Activated B cell treated with CpG ODN at 0.5 μM for 24 hours (primary cell): ENCODE measurements around the gene ITSN2. TPM values are rescaled to one million over a fixed set of nuclear protein-coding genes. Genes with fewer than 3 reads are reported as not detected.
"Not testable (repeated sequence)": the region's sequence is repeated elsewhere in the genome, so short reads cannot be mapped to it uniquely, and the experiment has no call there.

Experiments used
- ATAC-seq: fragments of 200-7000 bp; cut with Tn5 transposase; one replicate; pipeline ENCODE4 v1.10.0; 2021; ENCODE audit warnings: low read depth, mild to moderate bottlenecking, moderate library complexity
- CTCF ChIA-PET: fragments of 350-600 bp; sonication (Branson Sonifier 250); formaldehyde crosslinking; loops from one replicate; lab custom pipeline; 2021; ENCODE audit warnings: antibody characterized with exemption; lab: Charles Lee
- POLR2A ChIA-PET: fragments of 350-600 bp; sonication (Branson Sonifier 250); formaldehyde crosslinking; loops from one replicate; lab custom pipeline; 2021; ENCODE audit warnings: antibody characterized with exemption; lab: Charles Lee
- DNase-seq: peaks from one replicate; pipeline ENCODE4 v3.0.0; 2022
- H3K27ac Mint-ChIP-seq: one replicate; pipeline ENCODE4 v1.8.0; 2020; ENCODE audit warnings: mixed read lengths
- H3K27me3 Mint-ChIP-seq: one replicate; pipeline ENCODE4 v1.8.0; 2021; ENCODE audit warnings: mixed read lengths
- H3K36me3 Mint-ChIP-seq: one replicate; pipeline ENCODE4 v1.8.0; 2021; ENCODE audit warnings: low read depth, mixed read lengths
- H3K4me1 Mint-ChIP-seq: one replicate; pipeline ENCODE4 v1.8.0; 2021; ENCODE audit warnings: mixed read lengths
- H3K4me3 Mint-ChIP-seq: one replicate; pipeline ENCODE4 v1.8.0; 2020; ENCODE audit warnings: mild to moderate bottlenecking, mixed read lengths
- H3K9me3 Mint-ChIP-seq: one replicate; pipeline ENCODE4 v1.8.0; 2020; ENCODE audit warnings: mixed read lengths
- intact Hi-C: fragments of 100-400 bp; cut with micrococcal nuclease; formaldehyde crosslinking; loops from one replicate; pipeline ENCODE4 v1.15.1; 2024
- total RNA-seq: library from RNA; stranded (reverse); gene quantifications from 2 replicates; pipeline ENCODE4 v1.2.3, GENCODE V29; 2022
- TF ChIP-seq, protein P1 (sequence below): fragments of 200-600 bp; IDR thresholded peaks from one replicate; pipeline ENCODE4 v1.8.0; 2022; ENCODE audit warnings: antibody characterized with exemption, mild to moderate bottlenecking

ITSN2 gene
- total RNA-seq, 1 donor from 2014 or later: 156 TPM

GRCh38 chr2:24363301-24363700 is 3.0 kb upstream of the ITSN2 start:
- peaks cover 9% of the 10 kb centered on the region for H3K36me3 Mint-ChIP-seq
- H3K4me1 Mint-ChIP-seq: peaks cover 36% of the 10 kb centered on the region
- no peaks in the 10 kb centered on the region for H3K27me3 Mint-ChIP-seq
- intact Hi-C loops: loop anchor here (5.0 to 10.0 kb wide), 2 partner anchors 129 to 438 kb away; partner anchors contain the start of genes ATAD2B and NCOA1
- DNase-seq: no peak
- POLR2A ChIA-PET: interaction anchor here (0.5 kb wide), 1 partner anchor 20 kb away, joined by 4 read pairs; no protein-coding TSS in a partner anchor
- TF ChIP-seq, protein P1, sequence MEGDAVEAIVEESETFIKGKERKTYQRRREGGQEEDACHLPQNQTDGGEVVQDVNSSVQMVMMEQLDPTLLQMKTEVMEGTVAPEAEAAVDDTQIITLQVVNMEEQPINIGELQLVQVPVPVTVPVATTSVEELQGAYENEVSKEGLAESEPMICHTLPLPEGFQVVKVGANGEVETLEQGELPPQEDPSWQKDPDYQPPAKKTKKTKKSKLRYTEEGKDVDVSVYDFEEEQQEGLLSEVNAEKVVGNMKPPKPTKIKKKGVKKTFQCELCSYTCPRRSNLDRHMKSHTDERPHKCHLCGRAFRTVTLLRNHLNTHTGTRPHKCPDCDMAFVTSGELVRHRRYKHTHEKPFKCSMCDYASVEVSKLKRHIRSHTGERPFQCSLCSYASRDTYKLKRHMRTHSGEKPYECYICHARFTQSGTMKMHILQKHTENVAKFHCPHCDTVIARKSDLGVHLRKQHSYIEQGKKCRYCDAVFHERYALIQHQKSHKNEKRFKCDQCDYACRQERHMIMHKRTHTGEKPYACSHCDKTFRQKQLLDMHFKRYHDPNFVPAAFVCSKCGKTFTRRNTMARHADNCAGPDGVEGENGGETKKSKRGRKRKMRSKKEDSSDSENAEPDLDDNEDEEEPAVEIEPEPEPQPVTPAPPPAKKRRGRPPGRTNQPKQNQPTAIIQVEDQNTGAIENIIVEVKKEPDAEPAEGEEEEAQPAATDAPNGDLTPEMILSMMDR: no peak
- no peaks in the 10 kb centered on the region for H3K9me3 Mint-ChIP-seq
- H3K27ac Mint-ChIP-seq: peak overlapping the region; percentile 51
- CTCF ChIA-PET: no interaction called here
- no peak for ATAC-seq
- no peak overlapping the region for H3K4me3 Mint-ChIP-seq

GRCh38 chr2:24362253-24362652 is 1.9 kb upstream of the ITSN2 start:
- Mint-ChIP-seq H3K4me3 (no peak overlapping the region), H3K27ac (peak overlapping the region; percentile 51), H3K4me1 (peaks cover 43% of the 10 kb centered on the region), H3K9me3 (peaks cover under 1% of the 10 kb centered on the region), H3K27me3 (no peaks in the 10 kb centered on the region), H3K36me3 (peaks cover 13% of the 10 kb centered on the region)
- intact Hi-C loops: loop anchor here (5.0 to 10.0 kb wide), 2 partner anchors 130 to 437 kb away; partner anchors contain the start of genes ATAD2B and NCOA1
- TF ChIP-seq, protein P1: no peak
- no peak for ATAC-seq
- DNase-seq: no peak
- ChIA-PET POLR2A (interaction anchor here (0.5 to 4.9 kb wide), 2 partner anchors 26 to 32 kb away, joined by 4 to 95 read pairs; no protein-coding TSS in a partner anchor), CTCF (no interaction called here)

DNA sequence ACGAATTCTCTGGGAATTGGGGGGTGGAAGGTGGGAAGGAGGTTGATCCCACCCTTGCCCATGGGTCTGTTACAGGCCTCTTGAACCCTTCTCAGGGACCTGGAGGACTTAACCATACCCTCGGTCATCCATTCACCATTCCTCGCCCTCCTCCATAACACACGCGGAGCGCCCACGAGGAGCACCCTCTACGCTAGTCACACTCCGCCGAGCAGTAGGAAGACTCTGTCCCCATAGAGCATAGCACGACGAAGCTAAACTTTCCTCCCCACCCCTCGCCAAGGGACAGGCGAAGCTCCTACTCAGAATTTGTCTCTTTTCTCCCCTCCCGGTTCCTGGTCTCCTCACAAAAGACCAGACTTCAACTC is 611 bp upstream of the ITSN2 start:
- Mint-ChIP-seq H3K4me1 (peaks cover 52% of the 10 kb centered on the region), H3K4me3 (peak overlapping the region; percentile 91), H3K27me3 (no peaks in the 10 kb centered on the region), H3K27ac (peak overlapping the region; percentile 97), H3K9me3 (peaks cover 5% of the 10 kb centered on the region), H3K36me3 (peaks cover 19% of the 10 kb centered on the region)
- TF ChIP-seq, protein P1: no peak
- POLR2A ChIA-PET: interaction anchor here (0.5 to 4.9 kb wide), 19 partner anchors 9 to 1252 kb away, joined by 3 to 95 read pairs (median 3); partner anchors contain the start of genes ATAD2B and PTRHD1
- CTCF ChIA-PET: interaction anchor here (0.6 to 1.4 kb wide), 5 partner anchors 10 to 158 kb away, joined by 3 to 4 read pairs (median 3); no protein-coding TSS in a partner anchor
- DNase-seq: no peak
- intact Hi-C loops: loop anchor here (1.0 to 10.0 kb wide), 7 partner anchors 18 to 436 kb away; partner anchors contain the start of genes ATAD2B, NCOA1 and SF3B6
- no peak for ATAC-seq

DNA sequence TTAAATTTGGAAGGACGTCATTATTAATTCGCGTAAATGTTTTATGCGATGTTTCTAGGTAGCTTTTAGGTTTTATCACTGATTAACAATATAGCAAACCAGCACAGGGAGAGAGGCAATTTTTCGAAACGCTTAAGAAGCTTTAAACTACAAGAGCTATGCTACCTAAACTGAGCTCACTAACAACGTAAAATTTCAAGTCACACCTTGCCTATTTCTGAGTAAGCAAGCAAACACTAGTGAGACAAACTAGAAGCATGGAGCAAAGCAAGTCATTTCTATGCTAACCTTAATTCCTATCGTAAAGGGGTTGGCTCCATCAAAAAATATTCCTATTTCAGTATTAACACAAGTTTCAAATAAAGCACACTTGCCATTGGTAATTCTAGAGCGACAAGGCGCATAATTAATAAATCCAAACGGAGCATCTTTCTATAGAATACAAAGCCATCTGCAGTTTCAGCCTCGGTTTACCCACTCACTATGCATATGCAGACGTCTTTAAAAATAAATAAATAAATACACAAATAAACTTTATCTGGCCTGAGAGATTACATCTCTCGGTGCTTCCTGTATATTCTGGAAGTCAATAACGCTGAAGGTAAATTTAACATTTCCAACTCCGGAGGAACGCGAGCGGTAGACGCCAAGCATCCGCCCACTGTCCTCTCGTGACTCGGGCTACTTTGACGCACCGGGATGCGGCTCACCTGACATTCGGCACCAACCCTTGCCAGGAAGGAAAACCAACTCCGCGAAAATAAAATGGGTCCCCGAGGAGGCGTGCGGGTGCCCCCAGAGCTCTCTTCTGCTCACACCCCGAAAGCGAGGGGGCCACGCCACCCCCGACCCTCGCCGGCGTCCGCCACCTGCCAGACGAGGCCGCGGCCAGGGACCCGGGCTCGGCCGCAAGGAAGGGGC is 947 bp downstream of the ITSN2 start:
- CTCF ChIA-PET: interaction anchor here (1.1 to 1.2 kb wide), 2 partner anchors 22 to 44 kb away, joined by 3 read pairs; no protein-coding TSS in a partner anchor
- Mint-ChIP-seq H3K4me3 (peak overlapping the region; percentile 91), H3K27ac (peak overlapping the region; percentile 86), H3K36me3 (peaks cover 22% of the 10 kb centered on the region), H3K27me3 (no peaks in the 10 kb centered on the region), H3K4me1 (peaks cover 49% of the 10 kb centered on the region), H3K9me3 (peaks cover 5% of the 10 kb centered on the region)
- no peak for DNase-seq
- TF ChIP-seq, protein P1: no peak
- no peak for ATAC-seq
- POLR2A ChIA-PET: interaction anchor here (0.5 to 4.9 kb wide), 10 partner anchors 8 to 432 kb away, joined by 3 to 95 read pairs (median 10); partner anchors contain the start of gene ATAD2B
- intact Hi-C loops: loop anchor here (1.0 to 10.0 kb wide), 8 partner anchors 16 to 915 kb away; partner anchors contain the start of genes ATAD2B, NCOA1 and SF3B6

DNA sequence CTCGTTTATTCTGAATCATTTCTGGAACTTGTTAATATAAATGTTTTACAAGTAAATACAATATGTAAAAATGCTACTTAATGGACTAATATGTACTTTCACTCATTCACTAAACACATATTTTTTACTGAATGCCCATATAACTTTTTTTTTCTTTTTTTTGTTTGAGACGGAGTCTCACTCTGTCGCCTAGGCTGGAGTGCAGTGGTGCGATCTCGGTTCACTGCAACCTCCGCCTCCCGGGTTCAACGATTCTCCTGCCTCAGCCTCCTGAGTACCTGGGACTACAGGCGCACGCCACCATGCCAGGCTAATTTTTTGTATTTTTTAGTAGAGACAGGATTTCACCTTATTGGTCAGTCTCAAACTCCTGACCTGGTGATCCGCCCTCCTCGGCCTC is 2.6 kb downstream of the ITSN2 start:
- H3K27me3 Mint-ChIP-seq, CTCF ChIA-PET, DNase-seq, ATAC-seq, H3K9me3 Mint-ChIP-seq: not testable (repeated sequence)
- POLR2A ChIA-PET: interaction anchor here (0.6 to 4.9 kb wide), 4 partner anchors 10 to 28 kb away, joined by 9 to 95 read pairs (median 39); no protein-coding TSS in a partner anchor
- Mint-ChIP-seq H3K36me3 (peaks cover 24% of the 10 kb centered on the region), H3K4me1 (peaks cover 61% of the 10 kb centered on the region), H3K27ac (peak overlapping the region; percentile 86), H3K4me3 (peak overlapping the region; percentile 91)
- intact Hi-C loops: loop anchor here (10.0 kb wide), 1 partner anchor 917 kb away; no protein-coding TSS in a partner anchor

GRCh38 chr2:24357115-24357514 is 3.2 kb downstream of the ITSN2 start:
- ATAC-seq, POLR2A ChIA-PET, H3K27me3 Mint-ChIP-seq, DNase-seq, CTCF ChIA-PET, H3K9me3 Mint-ChIP-seq: not testable (repeated sequence)
- Mint-ChIP-seq H3K27ac (peak overlapping the region; percentile 38), H3K4me3 (peak overlapping the region; percentile 21), H3K4me1 (peaks cover 65% of the 10 kb centered on the region), H3K36me3 (peaks cover 24% of the 10 kb centered on the region)
- intact Hi-C loops: loop anchor here (10.0 kb wide), 1 partner anchor 918 kb away; no protein-coding TSS in a partner anchor
